Left hindlimb (tissue), 1 donor: Measurements from ENCODE around the gene RPL10.

Experiments used
- DNase-seq: peaks from one replicate; pipeline ENCODE4 v3.0.0-alpha.2; 2018

The RPL10 gene

GRCh38 chrX:154401918-154402621 lies 3.9 kb downstream of the RPL10 start:
- DNase-seq, result peak; percentile 20

- peak; percentile 19 for DNase-seq
Measured at GRCh38 chrX:154402622-154403127, 4.5 kb downstream of the RPL10 start.

GRCh38 chrX:154403192-154403591 lies 5.0 kb downstream of the RPL10 start:
- no peak for DNase-seq

GRCh38 chrX:154403858-154404257 lies 5.7 kb downstream of the RPL10 start:
- DNase-seq, result no peak

- DNase-seq, result no peak
Measured at GRCh38 chrX:154404625-154405192, 6.5 kb downstream of the RPL10 start.

GRCh38 chrX:154408659-154409221 lies 10.6 kb downstream of the RPL10 start:
- DNase-seq, result no peak

GRCh38 chrX:154409222-154409871 lies 11.2 kb downstream of the RPL10 start, which contains the start of gene DNASE1L1:
DNASE1L1 (minus strand) TSS chrX:154409254; CDS start chrX:154405568, 3,686 bp downstream.
- DNase-seq, result peak; percentile 82

GRCh38 chrX:154411981-154412340 lies 13.8 kb downstream of the RPL10 start:
- peak; percentile 64 for DNase-seq

- no peak for DNase-seq
Measured at GRCh38 chrX:154412468-154412867, 14.3 kb downstream of the RPL10 start.

GRCh38 chrX:154413142-154413541 lies 15.0 kb downstream of the RPL10 start:
- DNase-seq, result no peak

- DNase-seq, result no peak
Measured at GRCh38 chrX:154417157-154417556, 19.0 kb downstream of the RPL10 start.

- no peak for DNase-seq
Measured at GRCh38 chrX:154419189-154419588, 21.0 kb downstream of the RPL10 start.

GRCh38 chrX:154419688-154420401 lies 21.7 kb downstream of the RPL10 start:
- DNase-seq, result no peak

GRCh38 chrX:154420402-154420756 lies 22.2 kb downstream of the RPL10 start:
- DNase-seq, result no peak

GRCh38 chrX:154426916-154427770 lies 29.0 kb downstream of the RPL10 start:
- DNase-seq, result peak; percentile 16

- peak; percentile 95 for DNase-seq
Measured at GRCh38 chrX:154428176-154429171, 30.3 kb downstream of the RPL10 start, which contains the start of gene ATP6AP1. ATP6AP1 (plus strand) TSS chrX:154428677; CDS start chrX:154428693, 16 bp downstream.

- peak; percentile 12 for DNase-seq
Measured at GRCh38 chrX:154429711-154430110, 31.5 kb downstream of the RPL10 start.

GRCh38 chrX:154430479-154430878 lies 32.3 kb downstream of the RPL10 start:
- no peak for DNase-seq

- no peak for DNase-seq
Measured at GRCh38 chrX:154430916-154431315, 32.7 kb downstream of the RPL10 start.

- no peak for DNase-seq
Measured at GRCh38 chrX:154431341-154431740, 33.2 kb downstream of the RPL10 start.

- DNase-seq, result no peak
Measured at GRCh38 chrX:154432210-154432609, 34.0 kb downstream of the RPL10 start.
